ENCODE measurements around the gene PLD6.

The PLD6 gene

DNA sequence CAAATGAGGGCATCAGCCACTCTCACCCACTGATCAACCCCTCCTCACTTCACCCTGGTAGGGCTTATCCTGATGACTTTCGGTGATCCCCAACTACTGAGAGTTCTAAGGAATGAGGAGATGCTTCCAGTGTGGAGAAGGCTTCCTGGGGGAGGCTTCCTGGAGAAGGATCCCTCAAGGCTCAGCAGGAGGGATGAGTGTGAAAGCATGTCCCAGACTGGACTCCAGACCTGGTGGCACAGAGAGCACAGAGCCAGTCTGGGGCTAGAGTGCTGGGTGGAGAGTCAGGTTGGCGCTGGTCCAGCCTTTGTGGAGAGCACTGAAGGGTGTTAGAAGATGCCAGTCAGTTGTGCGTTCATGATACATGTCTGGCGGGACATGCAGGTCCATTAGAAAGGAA is 53.7 kb downstream of the PLD6 start:
- H2BK5ac ChIP-seq (ENCODE audit: low read depth, low read length, poor library complexity, severe bottlenecking), result no peak overlapping the region
- H3K9ac ChIP-seq (ENCODE audit: low read length), result peak overlapping the region; percentile 31
- WGBS, result 98% methylated on average over 4 of the region's 4 CpGs
- no peak overlapping the region for H2BK120ac ChIP-seq (ENCODE audit: low read depth, low read length)
- peak overlapping the region; percentile 83 for H3K27ac ChIP-seq (ENCODE audit: low read length, poor library complexity, severe bottlenecking)
- H3K4me1 ChIP-seq (ENCODE audit: control insufficient read depth, insufficient read depth, low read depth, low read length), result peaks cover 46% of the 10 kb centered on the region
- peak overlapping the region; percentile 30 for H4K91ac ChIP-seq (ENCODE audit: low read length)
- H3K9me3 ChIP-seq (ENCODE audit: control insufficient read depth, low read length), result no peaks in the 10 kb centered on the region
- peak overlapping the region in 1 of 2 experiments; percentile 67 for H3K18ac ChIP-seq (ENCODE audit: low read depth in 1 of 2, low read length in 2 of 2)
- DNase-seq, result no peak
- peak overlapping the region; percentile 69 to 75 for H2BK12ac ChIP-seq (ENCODE audit: low read length in 2 of 2)
- H3K4ac ChIP-seq (ENCODE audit: low read depth in 1 of 2, low read length in 2 of 2), result peak overlapping the region in 1 of 2 experiments; percentile 61
- H2AK5ac ChIP-seq (ENCODE audit: low read length, severe bottlenecking), result peak overlapping the region; percentile 78
- H3K23ac ChIP-seq (ENCODE audit: low read length in 2 of 2), result no peak overlapping the region
- H3K36me3 ChIP-seq (ENCODE audit: control insufficient read depth in 1 of 2, insufficient read depth in 2 of 2, low read depth in 1 of 2, low read length in 2 of 2), result peaks cover 53 to 59% of the 10 kb centered on the region in 2 experiments
- peak overlapping the region in 1 of 2 experiments; percentile 3 for H3K14ac ChIP-seq (ENCODE audit: low read length in 2 of 2)
- H3K27me3 ChIP-seq (ENCODE audit: control insufficient read depth in 1 of 2, insufficient read depth in 1 of 2, low read length in 2 of 2), result no peaks in the 10 kb centered on the region
- H3K4me3 ChIP-seq (ENCODE audit: insufficient read depth in 1 of 2, low read depth in 1 of 2, low read length in 2 of 2), result no peak overlapping the region
- no peak overlapping the region for H2AFZ ChIP-seq (ENCODE audit: low read depth, low read length)
- peaks cover 18% of the 10 kb centered on the region for H3K79me1 ChIP-seq (replicated peaks; ENCODE audit: low read length, poor library complexity, severe bottlenecking)
- peak overlapping the region; percentile 73 for H4K8ac ChIP-seq (ENCODE audit: low read length)
- no peak overlapping the region for H3K4me2 ChIP-seq (ENCODE audit: low read length, poor library complexity, severe bottlenecking)
- peak overlapping the region; percentile 38 for H2BK15ac ChIP-seq (ENCODE audit: low read depth, poor library complexity, severe bottlenecking)

DNA sequence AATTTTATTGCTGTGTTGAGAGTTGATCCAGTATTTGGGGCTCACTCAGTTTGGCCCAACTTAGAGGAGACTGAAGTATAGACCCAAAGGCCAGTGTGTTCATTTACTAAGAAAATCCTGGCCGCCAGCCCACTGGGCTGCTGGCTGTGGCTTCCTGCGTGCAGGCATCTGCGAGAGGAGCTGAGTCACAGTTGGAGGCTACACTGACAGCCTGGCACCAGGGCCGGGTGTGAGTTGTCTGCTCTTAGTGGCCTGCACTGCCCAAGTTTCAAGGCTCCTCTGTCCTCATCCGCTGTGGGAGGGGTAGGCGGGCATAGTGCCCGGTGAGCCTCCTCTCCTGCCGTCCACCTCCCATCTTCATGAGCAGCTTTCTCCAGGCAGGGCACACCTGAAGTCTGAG is 54.2 kb downstream of the PLD6 start:
- Histone ChIP-seq H2AFZ (ENCODE audit: low read depth, low read length) (no peak overlapping the region), H2BK12ac (ENCODE audit: low read length in 2 of 2) (peak overlapping the region in 1 of 2 experiments; percentile 75), H3K4me2 (ENCODE audit: low read length, poor library complexity, severe bottlenecking) (no peak overlapping the region), H3K23ac (ENCODE audit: low read length in 2 of 2) (no peak overlapping the region), H2BK5ac (ENCODE audit: low read depth, low read length, poor library complexity, severe bottlenecking) (no peak overlapping the region), H2AK5ac (ENCODE audit: low read length, severe bottlenecking) (peak overlapping the region; percentile 51), H4K91ac (ENCODE audit: low read length) (peak overlapping the region; percentile 30), H3K9ac (ENCODE audit: low read length) (peak overlapping the region; percentile 61), H2BK120ac (ENCODE audit: low read depth, low read length) (no peak overlapping the region), H3K4me1 (ENCODE audit: control insufficient read depth, insufficient read depth, low read depth, low read length) (peaks cover 42% of the 10 kb centered on the region), H3K27me3 (ENCODE audit: control insufficient read depth in 1 of 2, insufficient read depth in 1 of 2, low read length in 2 of 2) (no peaks in the 10 kb centered on the region), H3K4ac (ENCODE audit: low read depth in 1 of 2, low read length in 2 of 2) (no peak overlapping the region), H3K14ac (ENCODE audit: low read length in 2 of 2) (no peak overlapping the region), H3K36me3 (ENCODE audit: control insufficient read depth in 1 of 2, insufficient read depth in 2 of 2, low read depth in 1 of 2, low read length in 2 of 2) (peaks cover 53 to 59% of the 10 kb centered on the region in 2 experiments), H3K79me1 (replicated peaks; ENCODE audit: low read length, poor library complexity, severe bottlenecking) (peaks cover 18% of the 10 kb centered on the region), H2BK15ac (ENCODE audit: low read depth, poor library complexity, severe bottlenecking) (peak overlapping the region; percentile 58), H3K9me3 (ENCODE audit: control insufficient read depth, low read length) (no peaks in the 10 kb centered on the region), H3K18ac (ENCODE audit: low read depth in 1 of 2, low read length in 2 of 2) (peak overlapping the region in 1 of 2 experiments; percentile 67), H3K27ac (ENCODE audit: low read length, poor library complexity, severe bottlenecking) (peak overlapping the region; percentile 83), H4K8ac (ENCODE audit: low read length) (no peak overlapping the region), H3K4me3 (ENCODE audit: insufficient read depth in 1 of 2, low read depth in 1 of 2, low read length in 2 of 2) (peak overlapping the region in 1 of 2 experiments; percentile 38)
- WGBS, result 46% methylated on average over 8 of the region's 8 CpGs
- peak; percentile 93 for DNase-seq

DNA sequence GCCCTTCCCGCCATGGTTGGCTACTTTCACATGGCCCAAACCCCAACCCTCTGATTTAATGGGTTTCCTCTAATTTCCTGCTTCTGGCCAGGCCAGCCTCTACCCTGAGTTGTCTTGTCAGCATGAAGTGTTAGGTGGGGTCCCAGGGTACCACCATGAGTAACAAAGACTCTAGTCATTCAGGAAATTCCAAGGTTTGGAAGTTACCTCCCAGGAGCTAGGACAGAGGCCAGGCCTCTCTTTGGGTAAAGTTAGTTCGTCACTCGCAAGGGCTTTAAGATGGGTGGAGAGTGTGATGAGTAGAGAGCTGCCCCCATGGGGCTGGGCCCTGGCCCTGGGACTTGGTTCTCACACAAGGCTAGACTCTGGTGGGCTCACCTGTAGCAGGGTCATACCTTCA is 54.6 kb downstream of the PLD6 start:
- WGBS, result 46% methylated on average over 3 of the region's 3 CpGs

DNA sequence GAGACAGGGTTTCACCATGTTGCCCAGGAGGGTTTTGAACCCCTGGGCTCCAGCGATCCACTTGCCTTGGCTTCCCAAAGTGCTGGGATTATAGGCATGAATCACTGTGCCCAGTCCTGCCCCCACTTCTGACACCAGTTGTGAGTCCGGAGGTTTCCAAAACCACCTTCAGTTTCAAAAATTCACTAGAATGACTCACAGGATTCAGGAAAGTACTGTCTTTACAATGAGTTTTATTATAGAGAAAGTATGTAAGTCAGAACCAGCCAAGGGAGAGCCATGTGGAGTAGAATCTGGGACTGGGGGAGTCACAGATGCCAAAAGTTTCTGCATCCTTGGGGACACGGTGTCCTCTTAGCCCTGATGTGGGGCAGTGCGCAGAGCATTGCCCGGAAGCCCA is 55.1 kb downstream of the PLD6 start:
- peak; percentile 84 for DNase-seq
- H4K8ac ChIP-seq (ENCODE audit: low read length), result no peak overlapping the region
- H3K18ac ChIP-seq (ENCODE audit: low read depth in 1 of 2, low read length in 2 of 2), result no peak overlapping the region
- no peak overlapping the region for H3K23ac ChIP-seq (ENCODE audit: low read length in 2 of 2)
- no peak overlapping the region for H2BK5ac ChIP-seq (ENCODE audit: low read depth, low read length, poor library complexity, severe bottlenecking)
- no peak overlapping the region for H2BK12ac ChIP-seq (ENCODE audit: low read length in 2 of 2)
- peak overlapping the region; percentile 83 for H3K27ac ChIP-seq (ENCODE audit: low read length, poor library complexity, severe bottlenecking)
- no peak overlapping the region for H3K14ac ChIP-seq (ENCODE audit: low read length in 2 of 2)
- peaks cover 19% of the 10 kb centered on the region for H3K79me1 ChIP-seq (replicated peaks; ENCODE audit: low read length, poor library complexity, severe bottlenecking)
- peaks cover 35% of the 10 kb centered on the region for H3K4me1 ChIP-seq (ENCODE audit: control insufficient read depth, insufficient read depth, low read depth, low read length)
- H3K9me3 ChIP-seq (ENCODE audit: control insufficient read depth, low read length), result no peaks in the 10 kb centered on the region
- no peak overlapping the region for H2BK15ac ChIP-seq (ENCODE audit: low read depth, poor library complexity, severe bottlenecking)
- no peak overlapping the region for H3K4ac ChIP-seq (ENCODE audit: low read depth in 1 of 2, low read length in 2 of 2)
- H3K9ac ChIP-seq (ENCODE audit: low read length), result peak overlapping the region; percentile 61
- no peak overlapping the region for H4K91ac ChIP-seq (ENCODE audit: low read length)
- 74% methylated on average over 5 of the region's 5 CpGs for WGBS
- peaks cover 61% of the 10 kb centered on the region in 2 experiments for H3K36me3 ChIP-seq (ENCODE audit: control insufficient read depth in 1 of 2, insufficient read depth in 2 of 2, low read depth in 1 of 2, low read length in 2 of 2)
- peak overlapping the region in 1 of 2 experiments; percentile 38 for H3K4me3 ChIP-seq (ENCODE audit: insufficient read depth in 1 of 2, low read depth in 1 of 2, low read length in 2 of 2)
- no peaks in the 10 kb centered on the region for H3K27me3 ChIP-seq (ENCODE audit: control insufficient read depth in 1 of 2, insufficient read depth in 1 of 2, low read length in 2 of 2)
- peak overlapping the region; percentile 51 for H2AK5ac ChIP-seq (ENCODE audit: low read length, severe bottlenecking)
- H2AFZ ChIP-seq (ENCODE audit: low read depth, low read length), result no peak overlapping the region
- no peak overlapping the region for H3K4me2 ChIP-seq (ENCODE audit: low read length, poor library complexity, severe bottlenecking)
- no peak overlapping the region for H2BK120ac ChIP-seq (ENCODE audit: low read depth, low read length)

More for the DNA sequence above, 54.6 kb downstream of the PLD6 start:
- H3K9me3 ChIP-seq (ENCODE audit: control insufficient read depth, low read length), result no peaks in the 10 kb centered on the region
- peaks cover 56 to 59% of the 10 kb centered on the region in 2 experiments for H3K36me3 ChIP-seq (ENCODE audit: control insufficient read depth in 1 of 2, insufficient read depth in 2 of 2, low read depth in 1 of 2, low read length in 2 of 2)
- H3K79me1 ChIP-seq (replicated peaks; ENCODE audit: low read length, poor library complexity, severe bottlenecking), result peaks cover 18% of the 10 kb centered on the region
- peak; percentile 69 for DNase-seq
- H4K8ac ChIP-seq (ENCODE audit: low read length), result no peak overlapping the region
- H3K27me3 ChIP-seq (ENCODE audit: control insufficient read depth in 1 of 2, insufficient read depth in 1 of 2, low read length in 2 of 2), result no peaks in the 10 kb centered on the region
- no peak overlapping the region for H3K14ac ChIP-seq (ENCODE audit: low read length in 2 of 2)
- no peak overlapping the region for H2AFZ ChIP-seq (ENCODE audit: low read depth, low read length)
- peak overlapping the region; percentile 83 for H3K27ac ChIP-seq (ENCODE audit: low read length, poor library complexity, severe bottlenecking)
- H2BK120ac ChIP-seq (ENCODE audit: low read depth, low read length), result no peak overlapping the region
- peaks cover 38% of the 10 kb centered on the region for H3K4me1 ChIP-seq (ENCODE audit: control insufficient read depth, insufficient read depth, low read depth, low read length)
- H3K18ac ChIP-seq (ENCODE audit: low read depth in 1 of 2, low read length in 2 of 2), result peak overlapping the region in 1 of 2 experiments; percentile 65
- H3K4ac ChIP-seq (ENCODE audit: low read depth in 1 of 2, low read length in 2 of 2), result peak overlapping the region in 1 of 2 experiments; percentile 16
- no peak overlapping the region for H2BK12ac ChIP-seq (ENCODE audit: low read length in 2 of 2)
- H2AK5ac ChIP-seq (ENCODE audit: low read length, severe bottlenecking), result peak overlapping the region; percentile 51
- H3K9ac ChIP-seq (ENCODE audit: low read length), result peak overlapping the region; percentile 61
- no peak overlapping the region for H3K23ac ChIP-seq (ENCODE audit: low read length in 2 of 2)
- no peak overlapping the region for H2BK5ac ChIP-seq (ENCODE audit: low read depth, low read length, poor library complexity, severe bottlenecking)
- no peak overlapping the region for H3K4me2 ChIP-seq (ENCODE audit: low read length, poor library complexity, severe bottlenecking)
- H3K4me3 ChIP-seq (ENCODE audit: insufficient read depth in 1 of 2, low read depth in 1 of 2, low read length in 2 of 2), result peak overlapping the region in 1 of 2 experiments; percentile 38
- H2BK15ac ChIP-seq (ENCODE audit: low read depth, poor library complexity, severe bottlenecking), result peak overlapping the region; percentile 58
- no peak overlapping the region for H4K91ac ChIP-seq (ENCODE audit: low read length)

Data from mesenchymal stem cell (in vitro differentiated cells and primary cell).